ENCODE measurements around the gene U2AF2. TPM values are rescaled to one million over a fixed set of nuclear protein-coding genes. Genes with fewer than 3 reads are reported as not detected.
A peak's percentile ranks its signal among the peaks of the same experiment; 100 is the strongest.

Gene U2AF2
- total and polyA plus RNA-seq, 9 of the 15 experiments (the other 6 are each of a cell fraction or from before 2014, with no cell fraction given), result 3.0 to 331 (median 157) TPM

- TF ChIP-seq, protein P1, sequence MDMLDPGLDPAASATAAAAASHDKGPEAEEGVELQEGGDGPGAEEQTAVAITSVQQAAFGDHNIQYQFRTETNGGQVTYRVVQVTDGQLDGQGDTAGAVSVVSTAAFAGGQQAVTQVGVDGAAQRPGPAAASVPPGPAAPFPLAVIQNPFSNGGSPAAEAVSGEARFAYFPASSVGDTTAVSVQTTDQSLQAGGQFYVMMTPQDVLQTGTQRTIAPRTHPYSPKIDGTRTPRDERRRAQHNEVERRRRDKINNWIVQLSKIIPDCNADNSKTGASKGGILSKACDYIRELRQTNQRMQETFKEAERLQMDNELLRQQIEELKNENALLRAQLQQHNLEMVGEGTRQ (CRISPR knock-in tag; IDR thresholded peaks at IDR 0.05), result peak; percentile 71
- TF ChIP-seq, protein P2, sequence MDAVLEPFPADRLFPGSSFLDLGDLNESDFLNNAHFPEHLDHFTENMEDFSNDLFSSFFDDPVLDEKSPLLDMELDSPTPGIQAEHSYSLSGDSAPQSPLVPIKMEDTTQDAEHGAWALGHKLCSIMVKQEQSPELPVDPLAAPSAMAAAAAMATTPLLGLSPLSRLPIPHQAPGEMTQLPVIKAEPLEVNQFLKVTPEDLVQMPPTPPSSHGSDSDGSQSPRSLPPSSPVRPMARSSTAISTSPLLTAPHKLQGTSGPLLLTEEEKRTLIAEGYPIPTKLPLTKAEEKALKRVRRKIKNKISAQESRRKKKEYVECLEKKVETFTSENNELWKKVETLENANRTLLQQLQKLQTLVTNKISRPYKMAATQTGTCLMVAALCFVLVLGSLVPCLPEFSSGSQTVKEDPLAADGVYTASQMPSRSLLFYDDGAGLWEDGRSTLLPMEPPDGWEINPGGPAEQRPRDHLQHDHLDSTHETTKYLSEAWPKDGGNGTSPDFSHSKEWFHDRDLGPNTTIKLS (IDR thresholded peaks at IDR 0.05; ENCODE audit: borderline replicate concordance, low read depth), result peak; percentile 98
- TF ChIP-seq MECOM (CRISPR knock-in tag; IDR thresholded peaks at IDR 0.05) (no peak), CBX3 (IDR thresholded peaks at IDR 0.05; ENCODE audit: borderline replicate concordance in 1 of 2, low read length in 2 of 2) (peak in 1 of 2 experiments; percentile 97; a peak in 2 of 3 replicates), THAP12 (CRISPR knock-in tag; IDR thresholded peaks at IDR 0.05) (no peak), NFATC3 (IDR thresholded peaks at IDR 0.05) (no peak), CREB1 (IDR thresholded peaks at IDR 0.05) (no peak; the same call in 1 of the 2 replicates), CREB1 (CRISPR knock-in tag; IDR thresholded peaks at IDR 0.05) (peak; percentile 87), GABPA (tag; conservative IDR thresholded peaks at IDR 0.05; ENCODE audit: low read depth) (no peak), TEAD2 (tag; IDR thresholded peaks at IDR 0.05) (no peak)
- TF ChIP-seq, protein P3, sequence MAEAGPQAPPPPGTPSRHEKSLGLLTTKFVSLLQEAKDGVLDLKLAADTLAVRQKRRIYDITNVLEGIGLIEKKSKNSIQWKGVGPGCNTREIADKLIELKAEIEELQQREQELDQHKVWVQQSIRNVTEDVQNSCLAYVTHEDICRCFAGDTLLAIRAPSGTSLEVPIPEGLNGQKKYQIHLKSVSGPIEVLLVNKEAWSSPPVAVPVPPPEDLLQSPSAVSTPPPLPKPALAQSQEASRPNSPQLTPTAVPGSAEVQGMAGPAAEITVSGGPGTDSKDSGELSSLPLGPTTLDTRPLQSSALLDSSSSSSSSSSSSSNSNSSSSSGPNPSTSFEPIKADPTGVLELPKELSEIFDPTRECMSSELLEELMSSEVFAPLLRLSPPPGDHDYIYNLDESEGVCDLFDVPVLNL (CRISPR knock-in tag; IDR thresholded peaks at IDR 0.05; ENCODE audit: low read depth), result peak; percentile 93
- TF ChIP-seq, protein P4, sequence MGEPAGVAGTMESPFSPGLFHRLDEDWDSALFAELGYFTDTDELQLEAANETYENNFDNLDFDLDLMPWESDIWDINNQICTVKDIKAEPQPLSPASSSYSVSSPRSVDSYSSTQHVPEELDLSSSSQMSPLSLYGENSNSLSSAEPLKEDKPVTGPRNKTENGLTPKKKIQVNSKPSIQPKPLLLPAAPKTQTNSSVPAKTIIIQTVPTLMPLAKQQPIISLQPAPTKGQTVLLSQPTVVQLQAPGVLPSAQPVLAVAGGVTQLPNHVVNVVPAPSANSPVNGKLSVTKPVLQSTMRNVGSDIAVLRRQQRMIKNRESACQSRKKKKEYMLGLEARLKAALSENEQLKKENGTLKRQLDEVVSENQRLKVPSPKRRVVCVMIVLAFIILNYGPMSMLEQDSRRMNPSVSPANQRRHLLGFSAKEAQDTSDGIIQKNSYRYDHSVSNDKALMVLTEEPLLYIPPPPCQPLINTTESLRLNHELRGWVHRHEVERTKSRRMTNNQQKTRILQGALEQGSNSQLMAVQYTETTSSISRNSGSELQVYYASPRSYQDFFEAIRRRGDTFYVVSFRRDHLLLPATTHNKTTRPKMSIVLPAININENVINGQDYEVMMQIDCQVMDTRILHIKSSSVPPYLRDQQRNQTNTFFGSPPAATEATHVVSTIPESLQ (CRISPR knock-in tag; IDR thresholded peaks at IDR 0.05), result peak; percentile 99
- TF ChIP-seq, protein P5, sequence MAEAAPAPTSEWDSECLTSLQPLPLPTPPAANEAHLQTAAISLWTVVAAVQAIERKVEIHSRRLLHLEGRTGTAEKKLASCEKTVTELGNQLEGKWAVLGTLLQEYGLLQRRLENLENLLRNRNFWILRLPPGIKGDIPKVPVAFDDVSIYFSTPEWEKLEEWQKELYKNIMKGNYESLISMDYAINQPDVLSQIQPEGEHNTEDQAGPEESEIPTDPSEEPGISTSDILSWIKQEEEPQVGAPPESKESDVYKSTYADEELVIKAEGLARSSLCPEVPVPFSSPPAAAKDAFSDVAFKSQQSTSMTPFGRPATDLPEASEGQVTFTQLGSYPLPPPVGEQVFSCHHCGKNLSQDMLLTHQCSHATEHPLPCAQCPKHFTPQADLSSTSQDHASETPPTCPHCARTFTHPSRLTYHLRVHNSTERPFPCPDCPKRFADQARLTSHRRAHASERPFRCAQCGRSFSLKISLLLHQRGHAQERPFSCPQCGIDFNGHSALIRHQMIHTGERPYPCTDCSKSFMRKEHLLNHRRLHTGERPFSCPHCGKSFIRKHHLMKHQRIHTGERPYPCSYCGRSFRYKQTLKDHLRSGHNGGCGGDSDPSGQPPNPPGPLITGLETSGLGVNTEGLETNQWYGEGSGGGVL (CRISPR knock-in tag; IDR thresholded peaks at IDR 0.05), result no peak
Measured at GRCh38 chr19:55640043-55640576, 14.7 kb upstream of the U2AF2 start (continued).

All from K562 (cell line).